ENCODE data around the gene FAF1.

GRCh38 chr1:50681931-50682330 is 278.1 kb downstream of the FAF1 start:
- TF ChIP-seq CTCF (IDR thresholded peaks at IDR 0.05; ENCODE audit: low read depth, low read length, poor library complexity, severe bottlenecking) (no peak), EZH2phosphoT487 (IDR thresholded peaks at IDR 0.05; ENCODE audit: borderline replicate concordance, low read length) (no peak)

Data from DOHH2 (cell line).